ENCODE measurements around the gene EGFR. TPM values are rescaled to one million over a fixed set of nuclear protein-coding genes. Genes with fewer than 3 reads are reported as not detected.

EGFR gene
- total RNA-seq, result under 1 TPM in 3 of 5 donors, not detected in 2; 0.16 to 0.79 (median 0.35) TPM
- total RNA-seq (2013), result 0.06 TPM
- 0 to 0.23 (median 0) reads per million in 29 experiments for total RNA-seq

DNA sequence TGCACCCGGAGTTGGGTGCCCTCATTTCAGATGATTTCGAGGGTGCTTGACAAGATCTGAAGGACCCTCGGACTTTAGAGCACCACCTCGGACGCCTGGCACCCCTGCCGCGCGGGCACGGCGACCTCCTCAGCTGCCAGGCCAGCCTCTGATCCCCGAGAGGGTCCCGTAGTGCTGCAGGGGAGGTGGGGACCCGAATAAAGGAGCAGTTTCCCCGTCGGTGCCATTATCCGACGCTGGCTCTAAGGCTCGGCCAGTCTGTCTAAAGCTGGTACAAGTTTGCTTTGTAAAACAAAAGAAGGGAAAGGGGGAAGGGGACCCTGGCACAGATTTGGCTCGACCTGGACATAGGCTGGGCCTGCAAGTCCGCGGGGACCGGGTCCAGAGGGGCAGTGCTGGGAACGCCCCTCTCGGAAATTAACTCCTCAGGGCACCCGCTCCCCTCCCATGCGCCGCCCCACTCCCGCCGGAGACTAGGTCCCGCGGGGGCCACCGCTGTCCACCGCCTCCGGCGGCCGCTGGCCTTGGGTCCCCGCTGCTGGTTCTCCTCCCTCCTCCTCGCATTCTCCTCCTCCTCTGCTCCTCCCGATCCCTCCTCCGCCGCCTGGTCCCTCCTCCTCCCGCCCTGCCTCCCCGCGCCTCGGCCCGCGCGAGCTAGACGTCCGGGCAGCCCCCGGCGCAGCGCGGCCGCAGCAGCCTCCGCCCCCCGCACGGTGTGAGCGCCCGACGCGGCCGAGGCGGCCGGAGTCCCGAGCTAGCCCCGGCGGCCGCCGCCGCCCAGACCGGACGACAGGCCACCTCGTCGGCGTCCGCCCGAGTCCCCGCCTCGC lies at the start of gene EGFR:
TSS of gene EGFR (plus strand) at position 657 of the 830 bp plus-strand sequence. CDS start 261 bp downstream, outside the sequence.
- ChIA-PET POLR2A (no interaction called here), CTCF (no interaction called here)
- 9% methylated on average over 78 of the region's 80 CpGs for WGBS (ENCODE audit: insufficient coverage)
- Histone ChIP-seq H3K4me3 (ENCODE audit: control insufficient read depth in 1 of 2, extremely low read depth in 1 of 2, low read length in 1 of 2) (no peak within 1 kb of the TSS), H3K9me3 (no peaks in the 10 kb centered on the region), H3K27ac (ENCODE audit: low read length) (no peak within 1 kb of the TSS), H3K27me3 (replicated peaks in 1 of 2; ENCODE audit: control insufficient read depth in 2 of 2, extremely low read depth in 1 of 2, insufficient read depth in 2 of 2, low read length in 1 of 2) (peaks cover 0 to 46% of the 10 kb centered on the region in 2 experiments), H3K36me3 (ENCODE audit: control insufficient read depth in 2 of 2, extremely low read depth in 1 of 2, insufficient read depth in 1 of 2, low read length in 1 of 2) (no peaks in the 10 kb centered on the region), H3K4me1 (ENCODE audit: control insufficient read depth in 1 of 2, extremely low read depth in 1 of 2, insufficient read depth in 2 of 2, low read length in 2 of 2) (peaks cover 0 to 7% of the 10 kb centered on the region in 2 experiments)
- no peak for DNase-seq
- peak within 1 kb of the TSS in 2 of 3 donors; percentile 32 to 42 for H3K4me3 Mint-ChIP-seq
- H3K4me1 Mint-ChIP-seq, result peaks cover 0 to 6% (median 2%) of the 10 kb centered on the region in 3 donors
- ATAC-seq (replicated peaks in 1 of 4), result no peak
- H3K36me3 Mint-ChIP-seq, result no peaks in the 10 kb centered on the region
- peaks cover 0 to 3% (median 0%) of the 10 kb centered on the region in 3 donors for H3K9me3 Mint-ChIP-seq
- peaks cover 48 to 60% of the 10 kb centered on the region in 2 donors for H3K27me3 Mint-ChIP-seq
- no peak within 1 kb of the TSS for H3K27ac Mint-ChIP-seq

DNA sequence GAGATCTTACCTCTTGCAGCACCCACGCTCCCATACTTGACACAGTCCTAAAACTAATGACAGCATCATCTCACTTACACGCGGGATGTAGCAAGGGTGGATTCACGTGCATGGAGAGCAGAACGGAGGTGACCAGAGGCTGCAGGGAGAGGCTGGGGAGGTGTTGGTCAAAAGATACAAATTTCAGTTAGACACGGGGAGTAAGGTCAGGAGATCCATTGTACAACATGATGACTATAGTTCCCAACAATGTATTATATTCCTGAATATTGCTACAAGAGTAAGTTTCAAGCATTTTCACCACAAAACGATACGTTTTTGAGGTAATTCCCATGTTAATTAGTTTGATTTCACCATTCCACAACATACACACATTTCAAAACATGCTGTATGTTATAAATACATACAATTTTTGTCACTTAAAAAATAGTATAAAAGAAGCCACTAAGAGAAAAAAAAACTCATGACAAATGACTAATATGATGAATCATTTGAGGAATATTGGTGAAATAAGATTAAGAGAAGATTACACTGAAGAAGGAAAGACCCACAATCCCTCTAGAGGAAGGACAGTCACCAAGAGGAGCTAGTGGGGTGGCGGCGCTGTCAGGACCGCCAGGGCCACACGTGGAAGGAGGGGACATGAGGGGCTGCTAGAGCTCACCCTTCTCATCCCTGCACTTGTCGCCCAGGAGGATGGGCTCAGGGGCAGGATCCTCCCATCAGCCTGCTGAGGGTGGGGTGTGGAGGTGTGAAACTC lies 49.4 kb upstream of the EGFR start:
- Histone ChIP-seq H3K27ac (ENCODE audit: low read length) (no peak overlapping the region), H3K36me3 (ENCODE audit: control insufficient read depth in 2 of 2, extremely low read depth in 1 of 2, insufficient read depth in 1 of 2, low read length in 1 of 2) (no peaks in the 10 kb centered on the region), H3K9me3 (no peaks in the 10 kb centered on the region), H3K4me3 (ENCODE audit: control insufficient read depth in 1 of 2, extremely low read depth in 1 of 2, low read length in 1 of 2) (no peak overlapping the region), H3K4me1 (ENCODE audit: control insufficient read depth in 1 of 2, extremely low read depth in 1 of 2, insufficient read depth in 2 of 2, low read length in 2 of 2) (no peaks in the 10 kb centered on the region), H3K27me3 (replicated peaks in 1 of 2; ENCODE audit: control insufficient read depth in 2 of 2, extremely low read depth in 1 of 2, insufficient read depth in 2 of 2, low read length in 1 of 2) (peaks cover 0 to 16% of the 10 kb centered on the region in 2 experiments)
- Mint-ChIP-seq H3K27me3 (peaks cover 0 to 11% of the 10 kb centered on the region in 2 donors), H3K36me3 (no peaks in the 10 kb centered on the region), H3K4me3 (no peak overlapping the region), H3K27ac (no peak overlapping the region), H3K4me1 (no peaks in the 10 kb centered on the region), H3K9me3 (peaks cover 0 to 15% (median 0%) of the 10 kb centered on the region in 3 donors)
- POLR2A ChIA-PET, result no interaction called here
- ATAC-seq (replicated peaks in 1 of 4) (no peak), DNase-seq (no peak)
- WGBS (ENCODE audit: insufficient coverage), result 83% methylated on average over 1 of the region's 13 CpGs
- CTCF ChIA-PET, result no interaction called here

DNA sequence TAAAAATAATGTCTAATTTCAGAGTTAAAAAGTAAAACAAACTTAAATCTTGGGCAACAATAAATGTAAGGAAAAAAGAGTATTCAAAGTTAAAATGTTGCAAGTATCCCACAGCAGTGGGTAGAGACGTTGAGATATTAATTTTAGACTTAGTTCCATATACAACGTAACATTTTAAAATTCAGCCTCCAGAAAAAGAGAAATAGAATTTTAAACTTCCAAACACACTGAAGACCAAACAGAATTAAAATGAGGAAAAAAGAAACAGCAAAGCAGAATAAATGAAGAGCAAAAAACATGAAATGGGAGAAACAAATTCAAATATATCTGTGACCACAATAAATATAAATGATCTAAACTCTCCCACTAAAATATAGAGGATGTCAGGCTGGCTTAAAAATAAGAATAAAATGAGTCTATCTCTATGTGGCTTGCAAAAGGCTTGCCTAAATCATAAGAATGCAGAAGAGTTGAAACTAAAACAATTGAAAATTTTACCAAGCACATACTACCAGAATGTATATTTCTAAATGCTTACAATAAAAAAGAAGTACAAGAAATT lies 46.0 kb upstream of the EGFR start:
- POLR2A ChIA-PET, result no interaction called here
- Histone ChIP-seq H3K4me1 (ENCODE audit: control insufficient read depth in 1 of 2, extremely low read depth in 1 of 2, insufficient read depth in 2 of 2, low read length in 2 of 2) (no peaks in the 10 kb centered on the region), H3K27me3 (replicated peaks in 1 of 2; ENCODE audit: control insufficient read depth in 2 of 2, extremely low read depth in 1 of 2, insufficient read depth in 2 of 2, low read length in 1 of 2) (peaks cover 0 to 16% of the 10 kb centered on the region in 2 experiments), H3K4me3 (ENCODE audit: control insufficient read depth in 1 of 2, extremely low read depth in 1 of 2, low read length in 1 of 2) (no peak overlapping the region), H3K27ac (ENCODE audit: low read length) (no peak overlapping the region), H3K36me3 (ENCODE audit: control insufficient read depth in 2 of 2, extremely low read depth in 1 of 2, insufficient read depth in 1 of 2, low read length in 1 of 2) (no peaks in the 10 kb centered on the region), H3K9me3 (no peaks in the 10 kb centered on the region)
- Mint-ChIP-seq H3K27me3 (peaks cover 0 to 11% of the 10 kb centered on the region in 2 donors), H3K4me3 (no peak overlapping the region), H3K27ac (no peak overlapping the region), H3K4me1 (no peaks in the 10 kb centered on the region), H3K9me3 (peaks cover 0 to 15% (median 0%) of the 10 kb centered on the region in 3 donors), H3K36me3 (no peaks in the 10 kb centered on the region)
- CTCF ChIA-PET, result no interaction called here
- no CpG with 5 or more reads among the region's 2 CpGs for WGBS (ENCODE audit: insufficient coverage)
- no peak for ATAC-seq (replicated peaks in 1 of 4)
- no peak for DNase-seq

DNA sequence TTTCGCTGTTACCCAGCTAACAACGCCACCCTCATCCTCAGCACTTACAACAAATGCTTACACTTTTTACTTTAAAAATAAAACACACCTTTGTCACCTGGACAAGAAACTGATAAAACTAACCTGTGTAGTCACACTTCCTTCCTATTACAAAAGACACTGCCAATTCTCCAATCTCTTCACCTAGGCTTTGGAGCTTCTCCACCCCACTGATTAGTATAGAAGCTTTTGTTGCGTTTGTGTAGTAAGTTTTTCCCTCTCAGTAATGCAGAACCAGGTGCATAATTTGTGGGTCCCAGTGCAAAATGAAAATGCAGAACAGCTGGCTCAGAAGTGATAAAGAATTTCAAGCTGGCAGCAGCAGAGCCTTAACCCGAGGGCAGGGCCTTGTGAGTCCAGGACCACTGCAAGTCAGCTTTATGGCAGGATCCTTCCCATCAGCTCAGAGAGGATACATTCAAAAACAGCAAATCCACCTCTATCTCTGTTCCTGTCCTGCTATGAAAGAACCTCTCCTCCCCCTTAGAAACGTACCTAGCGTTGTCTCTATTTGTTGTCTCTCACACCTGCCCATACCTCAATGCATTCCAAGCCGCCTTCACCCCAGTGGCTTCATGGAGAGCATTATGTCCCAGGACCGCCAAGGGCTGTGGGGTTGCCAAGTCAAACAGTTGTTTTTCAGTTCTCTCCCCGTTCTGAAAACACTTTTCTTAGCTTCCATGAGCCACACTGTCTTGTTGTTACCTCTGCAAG lies 40.3 kb upstream of the EGFR start:
- no peaks in the 10 kb centered on the region for H3K4me1 Mint-ChIP-seq
- Histone ChIP-seq H3K9me3 (no peaks in the 10 kb centered on the region), H3K4me3 (ENCODE audit: control insufficient read depth in 1 of 2, extremely low read depth in 1 of 2, low read length in 1 of 2) (no peak overlapping the region), H3K27ac (ENCODE audit: low read length) (no peak overlapping the region), H3K4me1 (ENCODE audit: control insufficient read depth in 1 of 2, extremely low read depth in 1 of 2, insufficient read depth in 2 of 2, low read length in 2 of 2) (no peaks in the 10 kb centered on the region), H3K36me3 (ENCODE audit: control insufficient read depth in 2 of 2, extremely low read depth in 1 of 2, insufficient read depth in 1 of 2, low read length in 1 of 2) (no peaks in the 10 kb centered on the region), H3K27me3 (replicated peaks in 1 of 2; ENCODE audit: control insufficient read depth in 2 of 2, extremely low read depth in 1 of 2, insufficient read depth in 2 of 2, low read length in 1 of 2) (peaks cover 0 to 3% of the 10 kb centered on the region in 2 experiments)
- H3K27ac Mint-ChIP-seq, result no peak overlapping the region
- ChIA-PET CTCF (no interaction called here), POLR2A (interaction anchor here in 1 of 2 donors (0.5 kb wide), 1 partner anchor 149 kb away, joined by 4 read pairs; no protein-coding TSS in a partner anchor)
- no peak overlapping the region for H3K4me3 Mint-ChIP-seq
- no peak for DNase-seq
- H3K27me3 Mint-ChIP-seq, result peaks cover 0 to 9% of the 10 kb centered on the region in 2 donors
- H3K9me3 Mint-ChIP-seq, result peaks cover 0 to 7% (median 0%) of the 10 kb centered on the region in 3 donors
- WGBS (ENCODE audit: insufficient coverage), result 73% methylated on average over 7 of the region's 9 CpGs
- no peak for ATAC-seq (replicated peaks in 1 of 4)
- no peaks in the 10 kb centered on the region for H3K36me3 Mint-ChIP-seq

DNA sequence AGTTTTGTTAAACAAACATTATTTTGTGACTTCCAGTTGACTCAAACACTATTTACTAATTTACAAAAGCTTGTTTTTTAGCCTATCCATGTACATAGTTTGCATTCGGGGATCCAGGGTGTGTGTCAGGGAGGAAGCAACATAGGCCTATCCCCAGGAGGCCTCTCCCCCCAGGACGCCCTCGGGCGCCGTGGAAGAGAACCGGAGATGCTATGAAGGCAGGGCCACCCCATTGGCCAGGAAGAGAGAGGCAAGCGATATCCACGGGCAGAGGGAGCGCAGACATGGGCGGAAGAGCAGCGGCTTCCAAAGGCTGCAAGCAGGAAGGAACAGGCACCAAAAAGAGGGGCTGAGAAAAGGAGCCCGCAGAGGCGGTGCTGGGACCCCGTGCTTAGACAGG lies 38.3 kb upstream of the EGFR start:
- ATAC-seq (replicated peaks in 1 of 4) (no peak), DNase-seq (no peak)
- H3K4me1 Mint-ChIP-seq, result no peaks in the 10 kb centered on the region
- CTCF ChIA-PET, result no interaction called here
- peaks cover 0 to 4% of the 10 kb centered on the region in 2 experiments for H3K27me3 ChIP-seq (replicated peaks in 1 of 2; ENCODE audit: control insufficient read depth in 2 of 2, extremely low read depth in 1 of 2, insufficient read depth in 2 of 2, low read length in 1 of 2)
- H3K4me1 ChIP-seq (ENCODE audit: control insufficient read depth in 1 of 2, extremely low read depth in 1 of 2, insufficient read depth in 2 of 2, low read length in 2 of 2), result no peaks in the 10 kb centered on the region
- H3K27me3 Mint-ChIP-seq, result peaks cover 4 to 17% of the 10 kb centered on the region in 2 donors
- H3K27ac ChIP-seq (ENCODE audit: low read length), result no peak overlapping the region
- no peaks in the 10 kb centered on the region for H3K9me3 ChIP-seq
- WGBS (ENCODE audit: insufficient coverage), result 85% methylated on average over 13 of the region's 14 CpGs
- no peaks in the 10 kb centered on the region for H3K36me3 ChIP-seq (ENCODE audit: control insufficient read depth in 2 of 2, extremely low read depth in 1 of 2, insufficient read depth in 1 of 2, low read length in 1 of 2)
- H3K27ac Mint-ChIP-seq, result no peak overlapping the region
- no peak overlapping the region for H3K4me3 Mint-ChIP-seq
- peaks cover 0 to 15% (median 0%) of the 10 kb centered on the region in 3 donors for H3K9me3 Mint-ChIP-seq
- no peaks in the 10 kb centered on the region for H3K36me3 Mint-ChIP-seq
- no peak overlapping the region for H3K4me3 ChIP-seq (ENCODE audit: control insufficient read depth in 1 of 2, extremely low read depth in 1 of 2, low read length in 1 of 2)
- POLR2A ChIA-PET, result no interaction called here

DNA sequence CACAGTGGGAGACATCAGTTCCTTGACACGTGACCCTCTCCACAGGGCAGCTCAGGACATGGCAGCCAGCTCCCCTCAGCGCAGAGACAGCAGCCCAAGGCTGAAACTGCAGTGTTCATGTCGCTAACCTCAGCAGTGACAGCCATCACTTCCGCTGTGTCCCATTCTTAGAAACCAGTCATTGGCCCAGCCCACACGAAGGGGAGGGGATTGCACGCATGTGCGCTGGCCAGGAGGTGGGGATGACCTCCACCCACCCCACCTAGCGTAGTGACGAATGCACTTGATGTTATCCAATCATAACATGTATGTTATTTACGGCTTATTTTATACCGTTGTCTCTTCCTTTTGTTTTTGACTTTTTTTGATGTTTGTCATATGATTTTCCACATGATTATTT lies 36.9 kb upstream of the EGFR start:
- Mint-ChIP-seq H3K4me3 (no peak overlapping the region), H3K27ac (no peak overlapping the region), H3K36me3 (no peaks in the 10 kb centered on the region), H3K4me1 (no peaks in the 10 kb centered on the region), H3K9me3 (peaks cover 0 to 15% (median 0%) of the 10 kb centered on the region in 3 donors), H3K27me3 (peaks cover 4 to 21% of the 10 kb centered on the region in 2 donors)
- ATAC-seq (replicated peaks in 1 of 4) (no peak), DNase-seq (no peak)
- CTCF ChIA-PET, result no interaction called here
- WGBS (ENCODE audit: insufficient coverage), result 35% methylated on average over 2 of the region's 11 CpGs
- H3K9me3 ChIP-seq, result no peaks in the 10 kb centered on the region
- POLR2A ChIA-PET, result no interaction called here
- H3K27me3 ChIP-seq (replicated peaks in 1 of 2; ENCODE audit: control insufficient read depth in 2 of 2, extremely low read depth in 1 of 2, insufficient read depth in 2 of 2, low read length in 1 of 2), result peaks cover 0 to 8% of the 10 kb centered on the region in 2 experiments
- no peaks in the 10 kb centered on the region for H3K4me1 ChIP-seq (ENCODE audit: control insufficient read depth in 1 of 2, extremely low read depth in 1 of 2, insufficient read depth in 2 of 2, low read length in 2 of 2)
- no peak overlapping the region for H3K27ac ChIP-seq (ENCODE audit: low read length)
- no peak overlapping the region for H3K4me3 ChIP-seq (ENCODE audit: control insufficient read depth in 1 of 2, extremely low read depth in 1 of 2, low read length in 1 of 2)
- no peaks in the 10 kb centered on the region for H3K36me3 ChIP-seq (ENCODE audit: control insufficient read depth in 2 of 2, extremely low read depth in 1 of 2, insufficient read depth in 1 of 2, low read length in 1 of 2)

All from T-cell (primary cell).